Measurements from ENCODE around the gene CDK3. TPM values are rescaled to one million over a fixed set of nuclear protein-coding genes. Genes with fewer than 3 reads are reported as not detected.

Gene CDK3
- total RNA-seq, 2 experiments from 2014 or later = 7.3 to 12.8 TPM

DNA sequence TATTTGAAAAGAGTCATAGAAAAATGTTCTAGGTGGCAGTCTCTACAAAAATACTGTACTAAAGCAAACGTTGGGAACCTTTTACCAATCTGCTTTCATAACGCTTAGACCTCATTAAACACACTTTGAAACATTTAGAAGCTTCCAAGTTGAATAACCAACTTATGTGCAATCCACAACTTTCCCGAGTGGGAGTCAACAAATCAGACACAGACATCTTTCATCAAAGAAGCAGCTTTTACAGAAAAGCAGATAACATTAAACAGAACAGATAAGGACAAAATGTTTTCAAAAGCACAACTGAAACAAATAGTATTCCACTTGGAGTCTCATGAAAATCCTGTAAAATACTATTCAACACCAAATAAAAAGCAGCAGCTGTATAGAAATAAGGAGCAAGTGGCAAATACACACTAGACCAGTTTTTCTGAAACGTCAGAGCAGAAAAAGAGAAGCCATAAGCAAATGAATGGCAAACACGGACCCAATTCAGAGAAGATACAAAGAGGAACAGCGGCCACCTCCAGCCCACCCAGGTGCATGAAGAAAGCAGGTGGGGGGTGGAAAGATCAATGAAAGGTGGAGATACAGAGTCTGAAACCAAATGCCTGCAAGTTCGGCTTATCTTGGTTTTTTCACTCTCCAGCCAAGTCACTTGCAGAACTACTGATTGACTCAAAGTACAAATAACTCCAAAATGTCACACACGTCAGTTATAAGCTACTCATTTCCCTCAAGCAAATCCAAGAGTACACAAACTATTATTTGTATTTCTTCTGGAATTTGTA is 41.4 kb upstream of the CDK3 start:
- intact Hi-C loops (cut with micrococcal nuclease; ENCODE audit: unreplicated experiment) = no loop called here
- no peaks in the 10 kb centered on the region for H4K20me1 ChIP-seq (ENCODE audit: insufficient read depth, low read length)
- H2AFZ ChIP-seq (ENCODE audit: low read length) = peak overlapping the region; percentile 1; the same call in 1 of the 2 replicates
- peaks cover 9% of the 10 kb centered on the region for H3K4me1 ChIP-seq (ENCODE audit: insufficient read depth, low read length, poor library complexity, severe bottlenecking)
- BruUV-seq (replicated peaks) = no TSS peak
- TF ChIP-seq, protein P1, sequence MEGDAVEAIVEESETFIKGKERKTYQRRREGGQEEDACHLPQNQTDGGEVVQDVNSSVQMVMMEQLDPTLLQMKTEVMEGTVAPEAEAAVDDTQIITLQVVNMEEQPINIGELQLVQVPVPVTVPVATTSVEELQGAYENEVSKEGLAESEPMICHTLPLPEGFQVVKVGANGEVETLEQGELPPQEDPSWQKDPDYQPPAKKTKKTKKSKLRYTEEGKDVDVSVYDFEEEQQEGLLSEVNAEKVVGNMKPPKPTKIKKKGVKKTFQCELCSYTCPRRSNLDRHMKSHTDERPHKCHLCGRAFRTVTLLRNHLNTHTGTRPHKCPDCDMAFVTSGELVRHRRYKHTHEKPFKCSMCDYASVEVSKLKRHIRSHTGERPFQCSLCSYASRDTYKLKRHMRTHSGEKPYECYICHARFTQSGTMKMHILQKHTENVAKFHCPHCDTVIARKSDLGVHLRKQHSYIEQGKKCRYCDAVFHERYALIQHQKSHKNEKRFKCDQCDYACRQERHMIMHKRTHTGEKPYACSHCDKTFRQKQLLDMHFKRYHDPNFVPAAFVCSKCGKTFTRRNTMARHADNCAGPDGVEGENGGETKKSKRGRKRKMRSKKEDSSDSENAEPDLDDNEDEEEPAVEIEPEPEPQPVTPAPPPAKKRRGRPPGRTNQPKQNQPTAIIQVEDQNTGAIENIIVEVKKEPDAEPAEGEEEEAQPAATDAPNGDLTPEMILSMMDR (conservative IDR thresholded peaks at IDR 0.05; ENCODE audit: low read length) = no peak
- no peak for TF ChIP-seq EZH2phosphoT487 (IDR thresholded peaks at IDR 0.05; ENCODE audit: borderline replicate concordance, low read depth, low read length)
- CTCF ChIA-PET (ENCODE audit: unreplicated experiment) = no interaction called here
- DNase-seq (ENCODE audit: low spot score) = no peak
- no peak overlapping the region for H3K4me3 ChIP-seq (ENCODE audit: low read depth, low read length, poor library complexity, severe bottlenecking)
- no peaks in the 10 kb centered on the region for H3K79me2 ChIP-seq (ENCODE audit: insufficient read depth, low read depth, low read length)
- POLR2A ChIA-PET = interaction anchor here (0.5 to 1.3 kb wide), 3 partner anchors 11 to 104 kb away, joined by 4 to 6 read pairs (median 5); partner anchors contain the start of gene WBP2
- no peak overlapping the region for H3K27ac ChIP-seq (ENCODE audit: low read depth, low read length, poor library complexity, severe bottlenecking)
- H3K9me2 ChIP-seq (ENCODE audit: insufficient read depth, low read length) = no peaks in the 10 kb centered on the region
- no peaks in the 10 kb centered on the region for H3K9me3 ChIP-seq (ENCODE audit: low read length)
- H3K36me3 ChIP-seq (ENCODE audit: insufficient read depth, low read length) = peaks cover 24% of the 10 kb centered on the region
- peak overlapping the region; percentile 27 for H3K4me2 ChIP-seq (ENCODE audit: low read length)

DNA sequence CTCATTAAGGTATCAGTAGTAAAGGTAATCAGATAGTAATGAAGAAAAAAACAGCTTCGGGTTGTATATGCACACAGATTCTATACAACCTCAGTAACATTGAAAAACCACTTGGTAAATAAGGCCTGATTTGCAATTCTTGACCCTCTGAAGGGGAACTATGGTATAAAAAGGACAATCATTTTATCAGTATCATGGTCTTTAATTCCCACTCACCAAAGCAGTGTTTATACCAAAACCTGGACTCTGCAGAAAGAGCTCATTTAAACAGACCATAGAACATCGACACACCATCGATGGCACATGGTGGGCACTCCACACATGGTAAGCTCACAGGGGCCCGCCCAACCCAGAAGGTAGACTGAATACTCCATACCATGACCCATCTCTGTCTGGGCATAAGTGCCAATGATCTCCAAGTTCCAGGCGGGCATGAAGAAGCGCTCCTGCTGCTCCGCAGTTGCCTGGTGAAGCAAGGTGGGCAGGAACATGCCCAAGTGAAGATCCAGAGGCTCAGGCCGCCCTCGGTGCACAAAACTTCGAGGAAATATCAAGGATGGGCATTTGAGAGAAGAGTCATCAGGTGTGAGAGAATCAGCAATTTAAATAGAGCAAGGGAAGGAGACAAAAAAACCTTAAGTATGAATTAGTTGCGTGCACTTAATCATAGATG is 40.7 kb upstream of the CDK3 start:
- Histone ChIP-seq H3K4me1 (ENCODE audit: insufficient read depth, low read length, poor library complexity, severe bottlenecking) (peaks cover 9% of the 10 kb centered on the region), H3K9me2 (ENCODE audit: insufficient read depth, low read length) (no peaks in the 10 kb centered on the region), H3K9me3 (ENCODE audit: low read length) (no peaks in the 10 kb centered on the region), H3K4me3 (ENCODE audit: low read depth, low read length, poor library complexity, severe bottlenecking) (no peak overlapping the region), H3K36me3 (ENCODE audit: insufficient read depth, low read length) (peaks cover 19% of the 10 kb centered on the region), H3K79me2 (ENCODE audit: insufficient read depth, low read depth, low read length) (no peaks in the 10 kb centered on the region), H3K27ac (ENCODE audit: low read depth, low read length, poor library complexity, severe bottlenecking) (no peak overlapping the region), H3K4me2 (ENCODE audit: low read length) (peak overlapping the region; percentile 27; the same call in 1 of the 2 replicates), H4K20me1 (ENCODE audit: insufficient read depth, low read length) (no peaks in the 10 kb centered on the region), H2AFZ (ENCODE audit: low read length) (peak overlapping the region; percentile 1; the same call in 1 of the 2 replicates)
- TF ChIP-seq, protein P1 (conservative IDR thresholded peaks at IDR 0.05; ENCODE audit: low read length) = no peak
- no peak for TF ChIP-seq EZH2phosphoT487 (IDR thresholded peaks at IDR 0.05; ENCODE audit: borderline replicate concordance, low read depth, low read length)
- ChIA-PET CTCF (ENCODE audit: unreplicated experiment) (no interaction called here), POLR2A (interaction anchor here (0.9 to 1.3 kb wide), 3 partner anchors 10 to 43 kb away, joined by 3 to 5 read pairs (median 4); no protein-coding TSS in a partner anchor)
- DNase-seq (ENCODE audit: low spot score) = no peak
- no TSS peak for BruUV-seq (replicated peaks)
- intact Hi-C loops (cut with micrococcal nuclease; ENCODE audit: unreplicated experiment) = no loop called here
